DOHH2 (cell line): Measurements from ENCODE around the gene F11R.
"Not testable (repeated sequence)": the region's sequence is repeated elsewhere in the genome, so short reads cannot be mapped to it uniquely, and the experiment has no call there.

ENCODE experiments used
- H3F3A ChIP-seq: fragments of 200-600 bp; sonication (generic), shearing (Covaris generic); 2 replicates; pipeline ENCODE4 v1.6.0; 2016; ENCODE audit warnings: antibody characterized with exemption, mild to moderate bottlenecking; ENCODE audit not compliant: control insufficient read depth, insufficient read depth
- H3K27ac ChIP-seq: fragments of 200-600 bp; sonication (generic); 2 replicates; pipeline ENCODE4 v1.5.1; 2014; ENCODE audit warnings: low read depth, mild to moderate bottlenecking, low read length, moderate library complexity
- H3K27me3 ChIP-seq: fragments of 200-600 bp; sonication (generic); 2 replicates; pipeline ENCODE4 v1.6.1; 2014; ENCODE audit warnings: mild to moderate bottlenecking, low read length, mixed read lengths; ENCODE audit not compliant: control insufficient read depth
- H3K36me3 ChIP-seq: fragments of 200-600 bp; sonication (generic); 2 replicates; pipeline ENCODE4 v1.6.1; 2014; ENCODE audit warnings: mild to moderate bottlenecking, low read length, moderate library complexity, mixed read lengths; ENCODE audit not compliant: control insufficient read depth
- H3K4me1 ChIP-seq: fragments of 200-600 bp; sonication (generic); 2 replicates; pipeline ENCODE4 v1.6.1; 2014; ENCODE audit warnings: mild to moderate bottlenecking, low read length, mixed read lengths; ENCODE audit not compliant: control insufficient read depth
- H3K4me2 ChIP-seq: fragments of 200-600 bp; sonication (generic); 2 replicates; pipeline ENCODE4 v1.6.0; 2014; ENCODE audit warnings: mild to moderate bottlenecking, low read length, moderate library complexity
- H3K4me3 ChIP-seq: fragments of 200-600 bp; sonication (generic); 2 replicates; pipeline ENCODE4 v1.5.1; 2014; ENCODE audit warnings: mild to moderate bottlenecking, low read length, mixed read lengths
- H3K79me2 ChIP-seq: fragments of 200-600 bp; sonication (generic); 2 replicates; pipeline ENCODE4 v1.6.1; 2014; ENCODE audit warnings: mild to moderate bottlenecking, low read length, mixed read lengths; ENCODE audit not compliant: control insufficient read depth
- H3K9me2 ChIP-seq: fragments of 200-600 bp; sonication (generic); replicated peaks from 2 replicates; pipeline ENCODE4 v1.6.1; 2014; ENCODE audit warnings: mild to moderate bottlenecking, low read length, mixed read lengths; ENCODE audit not compliant: control insufficient read depth
- H3K9me3 ChIP-seq: fragments of 200-600 bp; sonication (generic); 2 replicates; pipeline ENCODE4 v1.6.1; 2014; ENCODE audit warnings: antibody characterized with exemption, low read length, mixed read lengths; ENCODE audit not compliant: control insufficient read depth, insufficient read depth
- H4K20me1 ChIP-seq: fragments of 200-600 bp; sonication (generic); 2 replicates; pipeline ENCODE4 v1.6.0; 2014; ENCODE audit warnings: low read depth, mild to moderate bottlenecking, antibody characterized with exemption, low read length, moderate library complexity; ENCODE audit not compliant: control insufficient read depth, insufficient read depth
- CTCF ChIP-seq: fragments of 200-600 bp; sonication (generic); IDR thresholded peaks from one replicate; pipeline ENCODE4 v1.5.1; 2014; ENCODE audit warnings: antibody characterized with exemption, mild to moderate bottlenecking, low read depth, low read length; ENCODE audit not compliant: poor library complexity, severe bottlenecking
- EZH2phosphoT487 ChIP-seq: fragments of 200-600 bp; sonication (generic); IDR thresholded peaks from 2 replicates; pipeline ENCODE4 v1.6.1; 2017; ENCODE audit warnings: borderline replicate concordance, mild to moderate bottlenecking, antibody characterized with exemption, low read length, moderate library complexity, mixed read lengths

F11R gene

GRCh38 chr1:160993544-160994193 is 27.3 kb downstream of the F11R start:
- Histone ChIP-seq H4K20me1 (no peaks in the 10 kb centered on the region; the same call in 1 of the 2 replicates), H3K27ac (no peak overlapping the region), H3K79me2 (no peaks in the 10 kb centered on the region), H3K27me3 (no peaks in the 10 kb centered on the region), H3K4me3 (no peak overlapping the region), H3K36me3 (no peaks in the 10 kb centered on the region; the same call in 1 of the 2 replicates), H3K4me2 (no peak overlapping the region), H3K9me3 (no peaks in the 10 kb centered on the region), H3K9me2 (no peaks in the 10 kb centered on the region), H3F3A (peaks cover 4% of the 10 kb centered on the region; the same call in 1 of the 2 replicates), H3K4me1 (peaks cover 2% of the 10 kb centered on the region)
- TF ChIP-seq CTCF: peak; percentile 44
- no peak for TF ChIP-seq EZH2phosphoT487

GRCh38 chr1:160992036-160992435 is 28.9 kb downstream of the F11R start:
- not testable (repeated sequence) for H3K4me2 ChIP-seq, H3K4me3 ChIP-seq, H3K27ac ChIP-seq

GRCh38 chr1:160987359-160988050 is 33.4 kb downstream of the F11R start:
- TF ChIP-seq EZH2phosphoT487 (no peak), CTCF (no peak)
- no peak overlapping the region for H3K4me2 ChIP-seq
- H3K4me1 ChIP-seq: peaks cover 2% of the 10 kb centered on the region
- no peaks in the 10 kb centered on the region for H3K27me3 ChIP-seq
- H3K36me3 ChIP-seq: no peaks in the 10 kb centered on the region
- H4K20me1 ChIP-seq: no peaks in the 10 kb centered on the region
- no peak overlapping the region for H3K27ac ChIP-seq
- H3K9me3 ChIP-seq: no peaks in the 10 kb centered on the region
- H3K4me3 ChIP-seq: no peak overlapping the region
- no peaks in the 10 kb centered on the region for H3K79me2 ChIP-seq
- peaks cover 3% of the 10 kb centered on the region; the same call in 1 of the 2 replicates for H3F3A ChIP-seq
- no peaks in the 10 kb centered on the region for H3K9me2 ChIP-seq

More at GRCh38 chr1:160992036-160992435, 28.9 kb downstream of the F11R start:
- not testable (repeated sequence) for H3K4me1 ChIP-seq, H3F3A ChIP-seq, H4K20me1 ChIP-seq, H3K27me3 ChIP-seq, H3K9me3 ChIP-seq, H3K79me2 ChIP-seq, H3K36me3 ChIP-seq, H3K9me2 ChIP-seq

- Histone ChIP-seq H3K4me1 (peaks cover 2% of the 10 kb centered on the region), H3K79me2 (no peaks in the 10 kb centered on the region), H3K4me3 (no peak overlapping the region), H3K27ac (no peak overlapping the region), H3K27me3 (0 out of 2 replicates have a peak, but pooled peaks cover 5% of the 10 kb centered on the region), H3K36me3 (no peaks in the 10 kb centered on the region), H4K20me1 (no peaks in the 10 kb centered on the region), H3K4me2 (no peak overlapping the region), H3F3A (peaks cover 3% of the 10 kb centered on the region; the same call in 1 of the 2 replicates), H3K9me2 (no peaks in the 10 kb centered on the region), H3K9me3 (no peaks in the 10 kb centered on the region)
- no peak for TF ChIP-seq CTCF
- no peak for TF ChIP-seq EZH2phosphoT487
Measured at GRCh38 chr1:160985723-160986122, 35.2 kb downstream of the F11R start.
